Ectodermal cell (in vitro differentiated cells): ENCODE measurements around the gene IFNG.
"Not testable (repeated sequence)": the region's sequence is repeated elsewhere in the genome, so short reads cannot be mapped to it uniquely, and the experiment has no call there.

Experiments
- H3K27ac ChIP-seq: 2 replicates; pipeline ENCODE4 v1.7.0; 2013; ENCODE audit warnings: mild to moderate bottlenecking, low read depth, low read length; ENCODE audit not compliant: insufficient read depth, poor library complexity, severe bottlenecking
- H3K27me3 ChIP-seq: 2 replicates; pipeline ENCODE4 v1.7.0; 2013; ENCODE audit warnings: mild to moderate bottlenecking, low read length; ENCODE audit not compliant: insufficient read depth, control insufficient read depth, poor library complexity, severe bottlenecking
- H3K36me3 ChIP-seq: one replicate; pipeline ENCODE4 v1.7.0; 2013; ENCODE audit warnings: low read length; ENCODE audit not compliant: control insufficient read depth, insufficient read depth
- H3K4me1 ChIP-seq: one replicate; pipeline ENCODE4 v1.7.0; 2013; ENCODE audit warnings: low read length; ENCODE audit not compliant: control insufficient read depth, insufficient read depth
- H3K4me3 ChIP-seq: 2 replicates; pipeline ENCODE4 v1.7.0; 2013; ENCODE audit warnings: low read depth, low read length, control low read depth; ENCODE audit not compliant: insufficient read depth
- H3K9me3 ChIP-seq: 2 replicates; pipeline ENCODE4 v1.7.0; 2013; ENCODE audit warnings: mild to moderate bottlenecking, low read length, moderate library complexity; ENCODE audit not compliant: control insufficient read depth
- WGBS, 2 experiments: methylation state at CpG; one replicate each; pipeline ENCODE4 v1.1.7; 2013; ENCODE audit warnings: missing lambda C conversion rate in 2 of 2; 5-methylcytosine and 5-hydroxymethylcytosine counted together

IFNG gene

GRCh38 chr12:68185598-68185997 is 26.1 kb upstream of the IFNG start:
- no peaks in the 10 kb centered on the region for H3K4me1 ChIP-seq
- H3K36me3 ChIP-seq: no peaks in the 10 kb centered on the region
- WGBS, 2 experiments: 88 to 95% methylated on average over 2 to 3 of the region's 3 CpGs
- H3K27ac ChIP-seq: no peak overlapping the region
- no peaks in the 10 kb centered on the region for H3K9me3 ChIP-seq
- H3K27me3 ChIP-seq: no peaks in the 10 kb centered on the region
- no peak overlapping the region for H3K4me3 ChIP-seq

DNA sequence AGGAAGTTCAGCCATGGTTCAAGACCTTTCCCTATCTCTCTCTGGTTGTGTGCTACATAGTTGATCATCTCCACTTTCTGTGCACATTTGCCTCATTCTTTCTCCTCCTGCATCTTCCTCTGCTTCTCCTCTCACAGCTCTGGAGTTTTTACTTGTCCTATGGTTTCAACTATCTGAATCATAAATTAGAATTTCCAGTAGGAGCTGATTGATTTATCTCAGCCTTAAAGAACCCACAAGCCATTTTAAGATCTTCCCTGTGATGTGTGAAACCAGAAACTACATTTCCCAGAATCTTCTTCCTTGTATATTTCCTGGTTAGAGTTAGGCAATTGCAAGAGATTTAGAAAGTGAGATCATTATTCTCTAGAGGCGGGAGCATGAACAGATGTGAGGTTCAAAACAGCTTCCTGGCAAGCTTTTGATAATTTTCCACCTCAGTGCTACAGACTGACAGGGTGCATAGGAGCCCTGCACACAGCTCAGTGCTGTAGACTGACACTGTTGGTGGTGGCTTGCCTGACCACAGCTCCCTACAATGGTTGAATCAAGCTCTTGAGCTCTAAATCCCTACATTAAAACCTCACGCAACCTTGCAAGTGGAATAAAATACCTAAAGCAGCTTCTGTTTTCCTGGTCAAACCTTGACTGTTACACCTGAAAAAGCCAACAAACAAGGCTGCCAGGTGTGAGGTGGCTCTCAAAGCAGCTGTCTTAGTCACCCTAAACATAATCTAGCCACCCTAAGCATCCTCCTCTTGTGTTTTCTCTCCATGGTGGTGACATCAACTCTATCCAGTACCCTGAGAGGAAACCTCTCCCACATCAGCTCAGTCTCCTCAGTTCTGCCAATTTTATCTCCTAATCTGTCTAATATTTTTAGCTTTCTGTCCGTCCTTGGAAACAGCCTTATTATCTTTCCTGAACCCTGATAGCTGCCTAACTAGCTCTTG is 21.5 kb upstream of the IFNG start:
- H3K4me3 ChIP-seq: no peak overlapping the region
- WGBS, 2 experiments: 93 to 94% methylated on average over 3 of the region's 3 CpGs

DNA sequence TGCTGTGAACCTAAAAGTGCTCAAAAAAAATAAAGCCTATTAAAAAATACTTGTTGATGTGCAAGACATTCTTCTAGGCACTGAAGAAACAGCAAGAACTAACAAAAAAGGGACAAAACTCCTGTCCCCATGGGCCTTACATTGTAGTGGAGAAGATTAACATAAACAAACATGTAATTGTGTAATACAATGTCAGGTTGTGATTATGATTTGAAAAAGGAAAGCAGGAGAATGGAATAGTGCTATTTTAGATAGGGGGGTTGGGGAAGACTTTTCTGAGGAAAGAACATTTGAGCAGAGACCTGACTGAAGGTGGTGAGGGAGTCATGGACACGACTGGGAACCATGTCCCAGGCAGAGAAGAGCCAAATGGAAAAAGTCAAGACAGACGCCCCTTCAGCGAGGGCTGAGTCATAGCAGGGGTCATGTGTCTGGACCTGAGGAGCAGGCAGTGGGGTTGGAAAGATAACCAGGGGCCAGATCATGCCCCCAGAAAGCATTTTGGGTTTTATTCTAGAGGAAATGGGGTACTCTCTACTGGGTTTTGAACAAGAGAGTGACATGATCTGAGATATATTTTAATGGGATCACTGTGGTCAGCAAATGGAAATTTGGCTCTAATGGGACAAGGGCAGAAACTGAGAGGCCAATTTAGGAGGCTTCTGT is 19.4 kb upstream of the IFNG start:
- Histone ChIP-seq H3K9me3 (no peaks in the 10 kb centered on the region), H3K36me3 (no peaks in the 10 kb centered on the region), H3K27ac (no peak overlapping the region), H3K4me3 (no peak overlapping the region), H3K4me1 (no peaks in the 10 kb centered on the region), H3K27me3 (no peaks in the 10 kb centered on the region)
- WGBS, 2 experiments: 88 to 92% methylated on average over 3 of the region's 3 CpGs

More for the DNA sequence above, 21.5 kb upstream of the IFNG start:
- no peaks in the 10 kb centered on the region for H3K36me3 ChIP-seq
- no peaks in the 10 kb centered on the region for H3K9me3 ChIP-seq
- no peaks in the 10 kb centered on the region for H3K27me3 ChIP-seq
- H3K4me1 ChIP-seq: no peaks in the 10 kb centered on the region
- no peak overlapping the region for H3K27ac ChIP-seq

DNA sequence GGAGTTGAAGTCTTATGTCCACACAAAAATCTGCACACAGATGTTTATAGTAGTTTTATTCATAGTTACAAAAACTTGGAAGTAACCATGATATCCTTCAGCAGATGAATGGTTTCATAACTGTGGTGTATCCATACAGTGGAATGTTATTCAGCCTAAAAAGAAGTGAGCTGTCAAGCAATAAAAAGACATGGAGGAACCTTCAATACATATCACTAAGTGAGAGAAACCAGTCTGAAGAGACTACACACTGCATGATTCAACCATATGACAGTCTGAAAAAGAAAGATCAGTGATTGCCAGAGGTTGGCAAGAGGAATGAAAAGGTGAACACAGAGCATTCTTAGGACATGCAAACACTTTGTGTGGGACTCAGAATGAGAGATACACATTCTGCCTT is 18.6 kb upstream of the IFNG start:
- no peak overlapping the region for H3K27ac ChIP-seq
- no peak overlapping the region for H3K4me3 ChIP-seq
- H3K27me3 ChIP-seq: no peaks in the 10 kb centered on the region
- H3K9me3 ChIP-seq: no peaks in the 10 kb centered on the region
- H3K4me1 ChIP-seq: no peaks in the 10 kb centered on the region
- H3K36me3 ChIP-seq: no peaks in the 10 kb centered on the region

- Histone ChIP-seq H3K27me3 (no peaks in the 10 kb centered on the region), H3K36me3 (no peaks in the 10 kb centered on the region), H3K4me3 (no peak overlapping the region), H3K4me1 (no peaks in the 10 kb centered on the region), H3K27ac (no peak overlapping the region), H3K9me3 (no peaks in the 10 kb centered on the region)
- 71 to 81% methylated on average over 2 of the region's 2 CpGs for WGBS, 2 experiments
Observed at GRCh38 chr12:68177562-68177961, 18.0 kb upstream of the IFNG start.

DNA sequence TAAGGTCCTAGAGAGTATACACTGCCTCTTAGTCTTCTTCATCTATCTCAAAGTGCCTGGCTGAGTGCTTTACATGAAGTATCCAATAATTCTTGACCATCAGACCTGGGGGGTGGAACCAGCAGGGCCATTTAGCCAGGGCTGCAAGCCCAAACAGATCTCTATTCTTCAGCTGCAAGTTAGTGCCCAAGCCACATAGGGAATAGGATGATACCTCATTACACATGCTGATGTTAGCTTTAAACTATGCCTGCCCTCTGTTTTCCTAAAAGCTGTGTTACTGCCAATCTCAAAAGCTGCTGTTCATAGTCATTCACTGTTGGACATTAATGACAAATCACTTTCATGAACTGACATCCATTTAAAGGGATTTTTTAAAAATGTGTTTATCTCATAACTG is 16.7 kb upstream of the IFNG start:
- Histone ChIP-seq H3K27ac (no peak overlapping the region), H3K27me3 (no peaks in the 10 kb centered on the region), H3K4me1 (no peaks in the 10 kb centered on the region)

GRCh38 chr12:68175557-68176061 is 16.1 kb upstream of the IFNG start:
- Histone ChIP-seq H3K4me3 (no peak overlapping the region), H3K4me1 (no peaks in the 10 kb centered on the region), H3K9me3 (no peaks in the 10 kb centered on the region), H3K27ac (no peak overlapping the region), H3K27me3 (no peaks in the 10 kb centered on the region), H3K36me3 (no peaks in the 10 kb centered on the region)
- 84 to 88% methylated on average over 4 of the region's 4 CpGs for WGBS, 2 experiments

More for the DNA sequence above, 16.7 kb upstream of the IFNG start:
- H3K4me3 ChIP-seq: no peak overlapping the region
- H3K9me3 ChIP-seq: no peaks in the 10 kb centered on the region
- no peaks in the 10 kb centered on the region for H3K36me3 ChIP-seq

DNA sequence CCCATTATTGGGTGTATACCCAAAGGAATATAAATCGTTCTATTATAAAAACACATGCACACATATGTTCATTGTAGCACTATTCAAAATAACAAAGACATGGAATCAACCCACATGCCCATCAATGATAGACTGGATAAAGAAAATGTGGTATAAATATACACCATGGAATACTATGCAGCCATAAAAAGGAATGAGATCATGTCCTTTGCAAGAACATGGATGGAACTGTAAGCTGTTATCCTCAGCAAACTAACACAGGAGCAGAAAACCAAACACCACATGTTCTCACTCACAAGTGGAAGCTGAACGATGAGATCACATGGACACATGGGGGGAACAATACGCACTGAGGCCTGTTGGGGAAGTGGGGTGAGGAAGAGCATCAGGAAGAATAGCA is 15.2 kb upstream of the IFNG start:
- not testable (repeated sequence) for H3K27ac ChIP-seq, H3K36me3 ChIP-seq, H3K9me3 ChIP-seq, H3K4me1 ChIP-seq, H3K4me3 ChIP-seq, H3K27me3 ChIP-seq
- WGBS, 2 experiments: 90 to 91% methylated on average over 3 of the region's 3 CpGs

DNA sequence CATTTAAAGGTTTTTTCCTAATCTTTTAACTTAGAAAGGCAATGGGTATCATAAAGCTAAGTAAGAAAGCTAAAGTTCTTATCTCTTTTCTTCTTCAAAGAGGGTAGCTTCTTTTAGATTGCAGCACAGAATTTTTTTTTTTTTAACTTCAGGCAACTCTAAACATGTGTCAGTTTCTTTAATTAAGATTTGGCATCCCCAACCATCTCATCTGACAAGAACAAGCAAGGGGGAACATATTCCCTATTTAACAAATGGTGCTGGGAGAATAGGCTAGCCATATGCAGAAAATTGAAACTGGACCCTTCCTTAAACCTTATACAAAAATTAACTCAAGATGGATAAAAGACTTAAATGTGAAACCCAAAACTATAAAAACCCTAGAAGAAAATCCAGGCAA is 14.3 kb upstream of the IFNG start:
- H3K9me3 ChIP-seq: no peaks in the 10 kb centered on the region
- no peak overlapping the region for H3K4me3 ChIP-seq

DNA sequence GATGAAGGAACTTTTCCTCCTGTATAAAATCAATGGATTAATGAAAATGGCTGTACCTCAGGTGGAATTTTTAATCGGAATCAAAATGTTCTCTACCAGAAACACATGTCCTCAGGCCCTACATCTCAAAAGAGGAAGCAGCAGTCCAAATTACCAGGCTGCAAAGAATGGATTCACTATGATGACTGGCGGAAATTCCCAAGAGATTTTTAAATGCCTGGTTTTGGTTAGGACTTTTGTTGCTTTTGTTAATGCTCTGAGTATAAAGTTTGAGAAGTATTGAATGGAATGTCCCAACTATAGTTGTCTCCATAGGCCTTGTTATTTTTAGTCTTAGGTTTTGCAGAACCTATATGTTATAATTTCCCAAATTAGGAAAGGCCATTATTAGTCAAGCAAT is 11.2 kb upstream of the IFNG start:
- Histone ChIP-seq H3K36me3 (no peaks in the 10 kb centered on the region), H3K9me3 (no peaks in the 10 kb centered on the region), H3K4me1 (no peaks in the 10 kb centered on the region), H3K4me3 (no peak overlapping the region), H3K27me3 (no peaks in the 10 kb centered on the region), H3K27ac (no peak overlapping the region)
- WGBS, 2 experiments: 91 to 100% methylated on average over 2 of the region's 2 CpGs

More for the DNA sequence above, 14.3 kb upstream of the IFNG start:
- H3K36me3 ChIP-seq: no peaks in the 10 kb centered on the region
- H3K27ac ChIP-seq: no peak overlapping the region
- no peaks in the 10 kb centered on the region for H3K27me3 ChIP-seq
- no peaks in the 10 kb centered on the region for H3K4me1 ChIP-seq
